Measurements from ENCODE around the gene GPC5. TPM values are rescaled to one million over a fixed set of nuclear protein-coding genes. Genes with fewer than 3 reads are reported as not detected.

GPC5 gene
- total RNA-seq, 2 experiments from 2014 or later, result 2.4 TPM; not detected in 1

DNA sequence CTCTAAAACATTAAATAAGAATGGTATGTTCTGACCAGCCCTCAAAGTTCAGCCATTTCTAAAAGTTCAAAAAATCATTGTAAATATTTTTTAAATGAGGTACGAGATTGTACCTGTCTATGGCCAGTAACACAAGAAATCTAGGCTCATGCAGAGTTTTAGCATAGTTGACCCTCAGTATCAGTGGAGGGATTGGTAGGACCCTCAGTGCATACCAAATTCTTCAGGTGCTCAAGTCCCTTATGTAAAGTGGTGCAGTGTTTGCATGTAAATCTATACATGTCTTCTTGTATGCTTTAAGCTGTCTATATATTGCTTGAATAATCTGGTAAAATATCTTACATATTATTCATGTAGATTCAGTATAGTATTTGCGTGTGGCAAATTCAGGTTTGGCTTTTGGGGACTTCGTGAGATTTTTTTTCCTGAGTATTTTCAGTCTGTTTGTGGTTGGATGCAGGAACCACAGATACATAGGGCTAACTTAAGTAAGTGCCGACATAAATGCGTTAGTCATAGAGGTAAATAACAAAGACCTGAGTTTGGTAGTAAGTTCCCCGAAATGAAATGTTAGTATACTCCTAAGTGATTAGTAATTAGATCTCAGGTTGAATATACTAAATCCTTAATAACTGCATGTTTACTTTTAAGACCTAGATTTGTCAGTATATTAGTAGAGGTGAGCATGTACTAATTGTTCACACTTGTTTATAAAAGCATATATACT, 43.2 kb upstream of the GPC5 start:
- H3K27ac ChIP-seq (ENCODE audit: low read depth, low read length, poor library complexity, severe bottlenecking), result no peak overlapping the region
- no peak overlapping the region for H3K4me3 ChIP-seq (ENCODE audit: low read depth, low read length, poor library complexity, severe bottlenecking)
- no TSS peak for BruUV-seq (replicated peaks)
- intact Hi-C loops (cut with micrococcal nuclease; ENCODE audit: unreplicated experiment), result no loop called here
- peak; percentile 47 for DNase-seq (ENCODE audit: low spot score)
- peaks cover 100% of the 10 kb centered on the region for H3K36me3 ChIP-seq (ENCODE audit: insufficient read depth, low read length)
- TF ChIP-seq, protein P1, sequence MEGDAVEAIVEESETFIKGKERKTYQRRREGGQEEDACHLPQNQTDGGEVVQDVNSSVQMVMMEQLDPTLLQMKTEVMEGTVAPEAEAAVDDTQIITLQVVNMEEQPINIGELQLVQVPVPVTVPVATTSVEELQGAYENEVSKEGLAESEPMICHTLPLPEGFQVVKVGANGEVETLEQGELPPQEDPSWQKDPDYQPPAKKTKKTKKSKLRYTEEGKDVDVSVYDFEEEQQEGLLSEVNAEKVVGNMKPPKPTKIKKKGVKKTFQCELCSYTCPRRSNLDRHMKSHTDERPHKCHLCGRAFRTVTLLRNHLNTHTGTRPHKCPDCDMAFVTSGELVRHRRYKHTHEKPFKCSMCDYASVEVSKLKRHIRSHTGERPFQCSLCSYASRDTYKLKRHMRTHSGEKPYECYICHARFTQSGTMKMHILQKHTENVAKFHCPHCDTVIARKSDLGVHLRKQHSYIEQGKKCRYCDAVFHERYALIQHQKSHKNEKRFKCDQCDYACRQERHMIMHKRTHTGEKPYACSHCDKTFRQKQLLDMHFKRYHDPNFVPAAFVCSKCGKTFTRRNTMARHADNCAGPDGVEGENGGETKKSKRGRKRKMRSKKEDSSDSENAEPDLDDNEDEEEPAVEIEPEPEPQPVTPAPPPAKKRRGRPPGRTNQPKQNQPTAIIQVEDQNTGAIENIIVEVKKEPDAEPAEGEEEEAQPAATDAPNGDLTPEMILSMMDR (conservative IDR thresholded peaks at IDR 0.05; ENCODE audit: low read length), result no peak
- TF ChIP-seq EZH2phosphoT487 (IDR thresholded peaks at IDR 0.05; ENCODE audit: borderline replicate concordance, low read depth, low read length), result no peak
- no peaks in the 10 kb centered on the region for H3K9me2 ChIP-seq (ENCODE audit: insufficient read depth, low read length)
- ChIA-PET POLR2A (interaction anchor here (1.0 to 5.1 kb wide), 3 partner anchors 9 to 53 kb away, joined by 3 to 27 read pairs (median 3); no protein-coding TSS in a partner anchor), CTCF (ENCODE audit: unreplicated experiment) (no interaction called here)
- H2AFZ ChIP-seq (ENCODE audit: low read length), result no peak overlapping the region
- H3K9me3 ChIP-seq (ENCODE audit: low read length), result no peaks in the 10 kb centered on the region
- H3K4me1 ChIP-seq (ENCODE audit: insufficient read depth, low read length, poor library complexity, severe bottlenecking), result peaks cover 82% of the 10 kb centered on the region
- H4K20me1 ChIP-seq (ENCODE audit: insufficient read depth, low read length), result peaks cover 97% of the 10 kb centered on the region
- no peak overlapping the region for H3K4me2 ChIP-seq (ENCODE audit: low read length)
- peaks cover 68% of the 10 kb centered on the region for H3K79me2 ChIP-seq (ENCODE audit: insufficient read depth, low read depth, low read length)

DNA sequence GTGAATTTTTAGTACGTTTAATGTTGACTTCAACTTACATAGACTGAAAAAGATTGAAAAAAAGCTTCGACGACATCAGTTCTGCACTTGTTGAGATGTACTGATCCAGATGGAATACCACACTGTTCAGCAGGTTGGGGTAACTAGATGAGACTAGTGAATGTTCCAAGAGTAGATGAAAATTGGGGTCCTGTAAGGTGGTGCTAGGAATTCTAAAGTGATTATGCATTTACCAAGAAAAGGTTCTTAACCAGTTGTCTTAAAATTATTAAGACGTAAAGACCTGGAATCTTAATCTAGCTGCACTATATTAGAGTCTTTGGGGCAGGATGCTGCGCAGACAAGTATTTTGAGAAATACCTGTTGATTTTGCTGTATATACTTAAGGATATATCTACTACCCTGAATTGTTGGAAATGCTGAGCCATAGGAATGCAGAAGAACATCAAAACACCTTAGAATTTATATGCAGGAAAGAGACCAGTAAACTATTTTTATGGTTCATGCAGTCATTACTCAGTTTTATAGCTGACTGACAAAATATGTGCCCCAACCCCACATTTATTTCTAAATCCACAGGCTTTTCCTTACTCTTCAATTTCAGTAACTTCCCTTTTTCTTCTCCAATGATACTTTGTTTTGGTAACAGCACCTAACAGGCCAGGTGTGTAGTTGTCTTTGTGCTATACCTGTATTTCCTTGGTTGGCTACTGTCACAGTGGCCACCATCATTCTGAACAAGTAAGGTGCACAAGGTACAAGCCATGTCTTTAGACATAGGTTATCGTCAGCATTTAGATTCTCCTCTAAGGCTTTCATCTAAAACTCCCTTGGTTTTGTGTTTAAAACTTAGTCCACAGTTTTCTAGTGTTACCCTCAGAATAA, 42.4 kb upstream of the GPC5 start:
- no peak for TF ChIP-seq EZH2phosphoT487 (IDR thresholded peaks at IDR 0.05; ENCODE audit: borderline replicate concordance, low read depth, low read length)
- TF ChIP-seq, protein P1 (conservative IDR thresholded peaks at IDR 0.05; ENCODE audit: low read length), result no peak
- CTCF ChIA-PET (ENCODE audit: unreplicated experiment), result no interaction called here
- H3K9me3 ChIP-seq (ENCODE audit: low read length), result no peaks in the 10 kb centered on the region
- no peaks in the 10 kb centered on the region for H3K9me2 ChIP-seq (ENCODE audit: insufficient read depth, low read length)
- POLR2A ChIA-PET, result interaction anchor here (1.0 to 5.1 kb wide), 5 partner anchors 9 to 54 kb away, joined by 3 to 54 read pairs (median 3); partner anchors contain the start of gene MIR17HG
- peak; percentile 53 for DNase-seq (ENCODE audit: low spot score)
- H3K27ac ChIP-seq (ENCODE audit: low read depth, low read length, poor library complexity, severe bottlenecking), result no peak overlapping the region
- BruUV-seq (replicated peaks), result no TSS peak
- no peak overlapping the region for H2AFZ ChIP-seq (ENCODE audit: low read length)
- intact Hi-C loops (cut with micrococcal nuclease; ENCODE audit: unreplicated experiment), result no loop called here
- no peak overlapping the region for H3K4me2 ChIP-seq (ENCODE audit: low read length)
- H4K20me1 ChIP-seq (ENCODE audit: insufficient read depth, low read length), result peaks cover 97% of the 10 kb centered on the region
- H3K36me3 ChIP-seq (ENCODE audit: insufficient read depth, low read length), result peaks cover 100% of the 10 kb centered on the region
- H3K4me1 ChIP-seq (ENCODE audit: insufficient read depth, low read length, poor library complexity, severe bottlenecking), result peaks cover 74% of the 10 kb centered on the region
- peaks cover 60% of the 10 kb centered on the region for H3K79me2 ChIP-seq (ENCODE audit: insufficient read depth, low read depth, low read length)
- no peak overlapping the region for H3K4me3 ChIP-seq (ENCODE audit: low read depth, low read length, poor library complexity, severe bottlenecking)

Measured in OCI-LY7 (cell line).